Activated T-helper 17 cell treated with anti-CD3 and anti-CD28 coated beads, Interleukin-2, amount 50 U/mL, for 72 hours (primary cell): ENCODE results near the gene NANOG. TPM values are rescaled to one million over a fixed set of nuclear protein-coding genes. Genes with fewer than 3 reads are reported as not detected.
"Not testable (repeated sequence)": the region's sequence is repeated elsewhere in the genome, so short reads cannot be mapped to it uniquely, and the experiment has no call there.

Experiments used
- ATAC-seq: fragments of 150-1000 bp; cut with Tn5 transposase; replicated peaks from 2 replicates; pipeline ENCODE4 v1.10.0; 2021; ENCODE audit warnings: mild to moderate bottlenecking, moderate library complexity
- H3K27ac Mint-ChIP-seq: one replicate; pipeline ENCODE4 v1.8.0; 2022; ENCODE audit warnings: mixed read lengths
- H3K27me3 Mint-ChIP-seq: one replicate; pipeline ENCODE4 v1.8.0; 2022; ENCODE audit warnings: mixed read lengths
- H3K36me3 Mint-ChIP-seq: one replicate; pipeline ENCODE4 v1.8.0; 2022; ENCODE audit warnings: low read depth, mild to moderate bottlenecking, mixed read lengths
- H3K4me1 Mint-ChIP-seq: one replicate; pipeline ENCODE4 v1.8.0; 2022; ENCODE audit warnings: mixed read lengths
- H3K4me3 Mint-ChIP-seq: one replicate; pipeline ENCODE4 v1.8.0; 2022; ENCODE audit warnings: mild to moderate bottlenecking, mixed read lengths
- H3K9me3 Mint-ChIP-seq: one replicate; pipeline ENCODE4 v1.8.0; 2022; ENCODE audit warnings: mixed read lengths
- total RNA-seq, 2 donors: library from RNA; stranded (reverse); gene quantifications; one replicate each; pipeline ENCODE4 v1.2.3, GENCODE V29; 2022

Gene NANOG
- total RNA-seq, 2 donors from 2014 or later = not detected

DNA sequence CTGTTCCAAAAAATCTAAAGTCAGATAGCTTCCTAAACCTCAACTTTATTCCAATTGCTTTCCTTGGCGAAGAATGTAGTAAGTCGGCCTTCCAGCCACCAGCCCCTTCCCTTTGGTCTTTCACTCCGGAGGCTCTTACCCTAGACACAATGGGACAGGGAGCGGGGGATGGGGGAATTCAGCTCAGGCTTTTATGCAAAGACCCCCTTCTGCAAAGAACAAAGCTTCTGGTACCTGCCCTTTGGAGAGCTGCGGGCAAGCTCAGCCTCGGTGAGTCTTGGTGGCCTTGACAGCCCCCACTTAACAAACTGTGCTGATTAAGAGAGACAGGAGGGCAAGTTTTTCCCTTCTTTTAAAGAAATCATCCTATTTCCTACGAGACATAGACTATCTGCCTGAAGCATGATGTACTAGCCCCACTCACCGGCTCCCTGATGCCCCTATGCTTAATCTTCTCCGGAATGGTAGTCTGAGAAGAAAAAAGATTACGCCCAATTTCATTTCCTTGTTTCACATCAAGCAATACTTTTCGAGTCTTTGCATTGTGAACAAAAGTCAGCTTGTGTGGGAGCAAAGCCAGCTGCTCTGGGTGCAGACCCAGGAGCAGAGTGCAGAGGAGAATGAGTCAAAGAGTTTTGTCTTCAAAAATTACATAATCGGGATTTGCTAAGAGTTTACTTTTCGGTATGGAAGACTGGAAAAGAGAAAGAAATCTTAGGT is 1.5 kb upstream of the NANOG start:
- Mint-ChIP-seq H3K36me3 (no peaks in the 10 kb centered on the region), H3K27ac (no peak overlapping the region), H3K4me1 (no peaks in the 10 kb centered on the region), H3K27me3 (peaks cover 7% of the 10 kb centered on the region), H3K4me3 (no peak overlapping the region), H3K9me3 (no peaks in the 10 kb centered on the region)
- no peak for ATAC-seq

DNA sequence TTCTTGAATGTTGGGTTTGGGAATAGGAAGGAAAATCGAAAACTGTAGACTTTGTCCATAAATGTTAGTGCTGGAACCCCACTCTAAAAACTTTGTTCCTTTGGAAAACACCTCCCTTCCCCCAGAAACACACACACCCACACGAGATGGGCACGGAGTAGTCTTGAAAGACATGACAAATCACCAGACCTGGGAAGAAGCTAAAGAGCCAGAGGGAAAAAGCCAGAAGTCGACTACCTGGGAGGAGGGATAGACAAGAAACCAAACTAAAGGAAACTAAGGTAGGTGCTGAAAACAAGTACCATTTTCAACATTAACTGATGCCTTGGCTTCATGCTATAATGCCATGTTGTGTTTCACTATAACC is 925 bp upstream of the NANOG start:
- H3K4me3 Mint-ChIP-seq = no peak overlapping the region
- H3K27ac Mint-ChIP-seq = no peak overlapping the region

DNA sequence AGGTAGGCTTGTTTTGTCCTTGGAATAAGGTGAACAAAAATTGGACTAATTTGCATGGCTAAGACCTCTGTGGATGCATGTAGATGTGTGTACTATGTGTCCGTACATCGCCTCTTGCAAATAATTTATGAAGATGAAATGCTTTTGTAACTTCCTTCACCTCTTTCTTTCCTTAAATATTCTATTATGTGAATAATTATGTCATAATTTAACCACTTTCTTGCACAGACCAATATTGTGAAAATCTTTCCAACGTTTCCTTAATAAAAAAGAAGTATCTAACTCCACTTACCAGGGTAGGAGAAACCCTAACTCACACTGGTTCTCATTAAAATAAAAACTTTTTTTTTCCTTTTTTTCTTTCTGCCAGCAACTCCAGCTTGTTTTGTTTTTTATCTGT is 4.0 kb downstream of the NANOG start:
- H3K27me3 Mint-ChIP-seq = peaks cover 4% of the 10 kb centered on the region
- H3K4me1 Mint-ChIP-seq = no peaks in the 10 kb centered on the region
- no peak for ATAC-seq
- no peaks in the 10 kb centered on the region for H3K9me3 Mint-ChIP-seq
- no peaks in the 10 kb centered on the region for H3K36me3 Mint-ChIP-seq
- H3K4me3 Mint-ChIP-seq = no peak overlapping the region
- H3K27ac Mint-ChIP-seq = no peak overlapping the region

More for the DNA sequence above, 925 bp upstream of the NANOG start:
- no peak for ATAC-seq
- Mint-ChIP-seq H3K4me1 (no peaks in the 10 kb centered on the region), H3K36me3 (no peaks in the 10 kb centered on the region), H3K9me3 (no peaks in the 10 kb centered on the region), H3K27me3 (peaks cover 7% of the 10 kb centered on the region)

DNA sequence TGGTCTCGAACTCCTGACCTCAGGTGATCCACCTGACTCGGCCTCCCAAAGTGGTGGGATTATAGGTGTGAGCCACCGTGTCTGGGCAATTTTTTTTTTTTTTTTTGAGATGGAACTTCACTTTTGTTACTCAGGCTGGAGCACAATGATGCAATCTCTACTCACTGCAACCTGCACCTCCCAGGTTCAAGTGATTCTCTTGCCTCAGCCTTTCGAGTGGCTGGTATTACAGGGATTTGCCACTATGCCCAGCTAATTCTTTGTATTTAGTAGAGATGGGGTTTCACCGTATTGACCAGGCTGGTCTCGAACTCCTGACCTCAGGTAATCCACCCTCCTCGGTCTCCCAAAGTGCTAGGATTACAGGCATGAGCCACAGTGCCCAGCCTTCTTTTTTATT is 8.1 kb downstream of the NANOG start:
- H3K27ac Mint-ChIP-seq, ATAC-seq, H3K27me3 Mint-ChIP-seq, H3K4me3 Mint-ChIP-seq, H3K36me3 Mint-ChIP-seq, H3K9me3 Mint-ChIP-seq, H3K4me1 Mint-ChIP-seq: not testable (repeated sequence)

DNA sequence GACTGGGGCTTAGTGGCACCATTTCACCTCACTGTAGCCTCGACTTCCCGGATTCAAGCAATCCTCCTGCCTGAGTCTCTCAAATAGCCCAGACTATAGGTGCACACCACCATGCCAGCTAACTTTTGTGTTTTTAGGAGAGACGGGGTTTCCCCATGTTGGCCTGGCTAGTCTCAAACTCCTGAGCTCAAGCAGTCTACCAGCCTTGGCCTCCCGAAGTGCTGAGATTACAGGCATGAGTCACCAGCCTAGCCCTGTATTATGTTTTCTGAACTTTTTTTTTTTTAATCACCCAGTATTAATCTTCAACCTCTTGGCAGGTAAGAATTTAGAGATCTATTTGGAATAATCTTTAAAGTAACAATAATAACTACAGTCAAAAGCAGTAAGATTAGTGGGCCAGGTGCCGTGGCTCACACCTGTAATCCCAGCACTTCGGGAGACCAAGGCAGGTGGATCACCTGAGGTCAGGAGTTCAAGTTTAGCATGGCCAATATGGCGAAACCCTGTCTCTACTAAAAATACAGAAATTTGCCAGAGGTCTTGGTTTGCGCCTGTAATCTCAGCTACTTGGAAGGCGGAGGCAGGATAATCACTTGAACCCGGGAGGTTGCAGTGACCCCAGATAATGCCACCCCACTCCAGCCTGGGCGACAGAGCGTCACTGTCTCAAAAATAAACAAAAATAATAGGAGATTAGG is 8.6 kb downstream of the NANOG start:
- Mint-ChIP-seq H3K4me3 (no peak overlapping the region), H3K36me3 (no peaks in the 10 kb centered on the region), H3K27ac (no peak overlapping the region), H3K9me3 (no peaks in the 10 kb centered on the region), H3K27me3 (no peaks in the 10 kb centered on the region), H3K4me1 (no peaks in the 10 kb centered on the region)
- no peak for ATAC-seq

DNA sequence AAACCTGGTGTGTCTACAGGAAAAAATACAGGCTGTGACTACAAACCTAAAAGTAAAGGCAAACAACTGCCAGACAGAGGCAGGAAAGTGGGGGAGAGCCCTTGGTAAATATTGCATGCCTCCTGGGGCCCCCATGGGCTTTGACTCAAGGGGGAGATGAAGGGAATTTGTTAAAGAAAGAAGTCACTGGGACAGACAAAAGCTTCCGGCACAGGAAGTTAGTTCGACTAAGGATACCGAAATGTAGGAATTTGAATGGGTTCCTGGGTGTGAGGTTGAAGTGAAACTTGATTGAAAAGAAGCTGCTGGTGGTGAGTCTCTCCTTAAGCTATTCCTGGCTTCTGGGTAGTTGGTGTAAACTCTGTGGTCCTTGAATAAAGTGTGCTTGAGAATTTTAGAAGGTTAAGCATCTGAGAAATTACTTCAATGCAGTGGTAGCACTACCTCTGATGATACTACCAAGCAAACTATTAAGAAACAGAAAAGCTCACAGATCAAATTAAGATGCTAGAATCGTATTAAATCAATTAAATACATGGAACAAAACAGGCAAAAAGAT is 9.6 kb downstream of the NANOG start:
- H3K4me3 Mint-ChIP-seq, ATAC-seq, H3K36me3 Mint-ChIP-seq, H3K27me3 Mint-ChIP-seq, H3K9me3 Mint-ChIP-seq, H3K27ac Mint-ChIP-seq, H3K4me1 Mint-ChIP-seq: not testable (repeated sequence)

DNA sequence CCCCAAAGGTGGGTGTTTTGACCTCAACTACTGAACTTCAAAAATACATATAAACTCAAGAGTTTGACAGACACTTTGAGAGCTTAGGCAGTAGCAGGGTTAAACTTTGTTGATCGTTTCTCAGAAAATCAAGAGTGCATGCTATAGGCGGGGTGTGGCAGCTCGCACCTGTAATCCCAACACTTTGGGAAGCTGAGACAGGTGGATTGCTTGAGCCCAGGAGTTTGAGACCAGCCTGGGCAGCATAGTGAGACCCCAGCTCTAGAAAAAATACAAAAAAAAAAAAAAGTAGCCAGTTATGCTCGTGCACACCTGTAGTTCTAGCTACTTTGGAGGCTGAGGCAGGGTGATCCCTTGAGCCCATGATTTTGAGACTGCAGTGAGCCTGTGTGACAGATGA is 12.3 kb downstream of the NANOG start:
- ATAC-seq = no peak

DNA sequence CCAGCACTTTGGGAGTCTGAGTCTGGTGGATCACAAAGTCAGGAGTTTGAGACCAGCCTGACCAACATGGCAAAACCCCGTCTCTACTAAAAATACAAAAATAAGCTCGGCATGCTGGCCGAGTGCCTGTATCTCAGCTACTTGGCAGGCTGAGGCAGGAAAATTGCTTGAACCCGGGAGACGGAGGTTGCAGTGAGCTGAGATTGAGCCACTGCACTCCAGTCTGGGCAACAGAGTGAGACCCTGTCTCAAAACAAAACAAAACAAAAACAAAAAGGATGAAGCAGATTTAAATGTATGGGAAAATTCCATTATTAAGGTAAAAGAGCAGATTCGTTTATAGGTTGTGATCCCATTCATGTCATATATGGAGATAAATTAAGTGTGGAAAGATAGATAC is 17.1 kb downstream of the NANOG start:
- H3K36me3 Mint-ChIP-seq, H3K4me3 Mint-ChIP-seq, H3K27me3 Mint-ChIP-seq, H3K9me3 Mint-ChIP-seq, H3K4me1 Mint-ChIP-seq, ATAC-seq, H3K27ac Mint-ChIP-seq: not testable (repeated sequence)

More for the DNA sequence above, 12.3 kb downstream of the NANOG start:
- no peaks in the 10 kb centered on the region for H3K36me3 Mint-ChIP-seq
- H3K4me1 Mint-ChIP-seq = no peaks in the 10 kb centered on the region
- H3K27ac Mint-ChIP-seq = no peak overlapping the region
- H3K9me3 Mint-ChIP-seq = no peaks in the 10 kb centered on the region
- H3K27me3 Mint-ChIP-seq = no peaks in the 10 kb centered on the region
- no peak overlapping the region for H3K4me3 Mint-ChIP-seq

DNA sequence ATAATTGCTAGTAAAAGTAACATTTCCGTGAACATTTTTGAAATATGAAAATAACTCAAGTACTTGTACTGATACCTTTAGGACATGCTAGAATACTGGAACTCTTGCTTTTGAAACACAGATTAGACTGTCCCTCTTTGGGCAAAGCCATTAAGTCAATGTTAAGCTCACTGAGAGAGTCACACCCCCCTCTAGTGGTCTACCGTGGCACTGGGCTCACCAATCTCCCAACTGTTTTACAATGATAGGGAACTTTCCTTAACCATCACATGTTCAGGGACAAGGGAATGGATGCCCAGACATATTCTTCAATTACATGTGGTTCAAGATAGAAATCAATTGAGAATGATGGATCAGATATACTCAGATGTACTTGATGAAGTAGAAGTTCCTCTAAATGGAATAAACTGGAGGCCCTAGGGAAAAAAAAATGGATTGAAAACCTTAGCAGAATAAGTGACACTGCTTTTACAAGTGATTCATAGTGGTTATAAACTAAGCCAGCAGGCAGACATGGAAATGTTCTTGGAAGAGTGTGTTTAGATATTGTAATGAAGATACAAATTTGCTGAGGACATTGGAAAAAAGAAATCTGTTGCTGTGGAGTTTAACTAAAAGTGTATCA is 17.8 kb downstream of the NANOG start:
- H3K27me3 Mint-ChIP-seq = peaks cover 3% of the 10 kb centered on the region
- ATAC-seq = peak; percentile 74

DNA sequence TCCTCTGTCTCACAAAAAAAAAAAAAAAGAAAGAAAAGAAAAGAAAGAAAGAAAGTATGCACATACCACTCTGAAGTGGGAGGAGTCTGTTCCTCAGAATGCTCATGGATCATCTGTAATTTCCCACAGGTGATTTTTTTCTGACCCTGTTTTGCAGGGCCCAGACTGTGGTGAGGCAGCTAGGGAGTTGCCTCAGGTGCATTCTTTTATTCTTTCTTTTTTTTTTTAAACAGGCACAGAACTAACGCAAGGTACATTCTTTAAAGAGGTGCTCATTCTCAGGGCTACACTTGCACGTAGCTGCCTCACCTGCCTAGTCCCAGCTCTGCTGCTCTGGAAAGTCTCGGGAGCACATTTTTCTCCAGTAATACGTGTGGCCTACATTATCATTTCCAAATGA is 36.6 kb downstream of the NANOG start:
- H3K27ac Mint-ChIP-seq, ATAC-seq, H3K4me1 Mint-ChIP-seq, H3K9me3 Mint-ChIP-seq, H3K36me3 Mint-ChIP-seq, H3K27me3 Mint-ChIP-seq, H3K4me3 Mint-ChIP-seq: not testable (repeated sequence)

More for the DNA sequence above, 17.8 kb downstream of the NANOG start:
- no peaks in the 10 kb centered on the region for H3K4me1 Mint-ChIP-seq
- no peak overlapping the region for H3K4me3 Mint-ChIP-seq
- H3K27ac Mint-ChIP-seq = no peak overlapping the region
- H3K36me3 Mint-ChIP-seq = no peaks in the 10 kb centered on the region
- H3K9me3 Mint-ChIP-seq = no peaks in the 10 kb centered on the region

DNA sequence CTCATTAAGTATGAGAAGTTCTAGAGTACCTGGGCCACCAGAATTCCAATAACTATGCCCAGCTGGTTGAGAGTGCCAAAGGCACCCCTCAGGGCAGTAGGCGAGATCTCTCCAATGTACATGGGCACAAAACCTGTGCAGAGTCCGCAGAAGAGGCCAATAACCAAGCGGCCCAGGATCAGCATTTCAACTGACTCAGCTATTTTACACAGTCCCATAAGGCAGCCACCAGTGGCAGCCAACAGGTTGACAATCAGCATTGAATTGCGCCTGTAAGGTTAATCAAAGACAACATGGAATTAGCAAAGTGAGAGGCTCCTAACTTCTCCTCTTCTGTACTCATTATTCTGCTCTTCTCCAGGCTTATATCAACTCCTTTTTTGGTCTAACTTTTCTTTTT is 40.5 kb downstream of the NANOG start:
- H3K4me1 Mint-ChIP-seq, H3K27me3 Mint-ChIP-seq, H3K27ac Mint-ChIP-seq, H3K9me3 Mint-ChIP-seq, H3K4me3 Mint-ChIP-seq, H3K36me3 Mint-ChIP-seq, ATAC-seq: not testable (repeated sequence)

DNA sequence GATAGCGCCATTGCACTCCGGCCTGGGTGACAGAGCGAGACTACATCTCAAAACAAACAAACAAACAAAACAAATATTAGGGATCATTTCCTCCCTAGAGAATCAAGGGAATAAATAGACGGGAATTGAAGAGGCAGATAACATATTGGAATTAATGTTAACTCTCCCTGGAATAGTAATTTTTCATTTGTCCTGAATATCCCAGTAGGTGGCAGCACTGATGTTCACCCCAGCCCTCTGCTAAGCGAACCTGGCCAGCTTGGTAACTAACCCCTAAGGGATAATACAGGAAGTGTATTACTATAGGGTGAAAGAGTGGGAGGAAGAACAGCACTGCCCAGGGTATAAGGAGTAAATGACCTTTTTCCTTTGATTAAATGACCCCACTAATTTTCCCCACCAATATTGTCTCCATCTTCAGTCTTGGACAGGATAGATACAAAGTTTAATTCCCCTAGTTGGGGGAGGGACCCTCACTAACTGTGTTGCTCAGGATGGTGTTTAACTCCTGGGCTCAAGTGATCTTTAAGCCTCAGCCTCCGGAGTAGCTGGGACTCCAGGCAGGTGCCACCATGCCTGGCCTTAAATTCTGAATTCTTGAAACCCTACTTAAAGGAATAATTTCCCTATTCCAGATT is 43.0 kb downstream of the NANOG start:
- Mint-ChIP-seq H3K36me3 (no peaks in the 10 kb centered on the region), H3K4me3 (no peak overlapping the region), H3K4me1 (no peaks in the 10 kb centered on the region), H3K9me3 (no peaks in the 10 kb centered on the region), H3K27me3 (no peaks in the 10 kb centered on the region), H3K27ac (peak overlapping the region; percentile 66)
- ATAC-seq = peak; percentile 96

DNA sequence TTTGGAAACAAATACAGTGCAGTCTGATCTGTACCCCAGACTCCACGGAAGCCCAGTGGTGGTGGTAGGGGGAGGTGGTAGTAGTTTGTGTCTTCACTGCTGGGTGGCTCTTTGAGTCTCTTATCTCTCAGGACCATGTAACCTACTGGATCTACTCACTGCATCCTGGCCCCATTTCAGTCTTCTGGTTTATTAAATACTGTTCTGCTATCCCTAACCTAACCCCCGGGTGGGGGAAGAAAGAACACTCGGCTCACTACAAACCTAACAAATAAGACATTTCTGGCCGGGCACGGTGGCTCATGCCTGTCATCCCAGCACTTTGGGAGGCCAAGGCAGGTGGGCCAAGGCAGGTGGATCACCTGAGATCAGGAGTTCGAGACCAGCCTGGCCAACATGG is 44.0 kb downstream of the NANOG start:
- ATAC-seq, H3K27me3 Mint-ChIP-seq, H3K4me3 Mint-ChIP-seq, H3K9me3 Mint-ChIP-seq, H3K36me3 Mint-ChIP-seq, H3K4me1 Mint-ChIP-seq: not testable (repeated sequence)
- peak overlapping the region; percentile 66 for H3K27ac Mint-ChIP-seq

DNA sequence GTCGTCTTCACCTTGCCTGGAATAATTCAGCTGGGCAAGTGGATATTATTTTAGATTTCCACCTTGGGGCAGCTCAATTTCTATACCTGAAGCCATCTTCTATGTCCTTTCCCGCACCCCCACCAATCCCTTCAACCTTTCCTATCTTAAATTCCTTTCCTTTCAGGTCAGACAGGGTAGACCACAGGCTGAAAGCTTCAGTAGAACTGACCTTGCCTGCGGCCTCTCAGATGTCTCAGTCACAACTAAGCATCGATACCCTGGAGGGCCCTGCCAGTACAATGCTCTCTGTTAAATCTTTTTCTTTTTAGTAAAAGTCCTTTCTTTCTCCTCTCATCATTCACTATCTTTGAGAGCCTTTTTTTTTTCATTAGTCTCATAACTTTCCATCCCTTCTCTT is 44.6 kb downstream of the NANOG start:
- Mint-ChIP-seq H3K36me3 (no peaks in the 10 kb centered on the region), H3K4me3 (no peak overlapping the region), H3K27me3 (no peaks in the 10 kb centered on the region), H3K4me1 (no peaks in the 10 kb centered on the region), H3K9me3 (no peaks in the 10 kb centered on the region), H3K27ac (no peak overlapping the region)
- no peak for ATAC-seq
